ENCODE data around the gene PPP1R1B. TPM values are rescaled to one million over a fixed set of nuclear protein-coding genes. Genes with fewer than 3 reads are reported as not detected.

Gene PPP1R1B
- total RNA-seq, 1 experiment from 2014 or later: 8.2 TPM

DNA sequence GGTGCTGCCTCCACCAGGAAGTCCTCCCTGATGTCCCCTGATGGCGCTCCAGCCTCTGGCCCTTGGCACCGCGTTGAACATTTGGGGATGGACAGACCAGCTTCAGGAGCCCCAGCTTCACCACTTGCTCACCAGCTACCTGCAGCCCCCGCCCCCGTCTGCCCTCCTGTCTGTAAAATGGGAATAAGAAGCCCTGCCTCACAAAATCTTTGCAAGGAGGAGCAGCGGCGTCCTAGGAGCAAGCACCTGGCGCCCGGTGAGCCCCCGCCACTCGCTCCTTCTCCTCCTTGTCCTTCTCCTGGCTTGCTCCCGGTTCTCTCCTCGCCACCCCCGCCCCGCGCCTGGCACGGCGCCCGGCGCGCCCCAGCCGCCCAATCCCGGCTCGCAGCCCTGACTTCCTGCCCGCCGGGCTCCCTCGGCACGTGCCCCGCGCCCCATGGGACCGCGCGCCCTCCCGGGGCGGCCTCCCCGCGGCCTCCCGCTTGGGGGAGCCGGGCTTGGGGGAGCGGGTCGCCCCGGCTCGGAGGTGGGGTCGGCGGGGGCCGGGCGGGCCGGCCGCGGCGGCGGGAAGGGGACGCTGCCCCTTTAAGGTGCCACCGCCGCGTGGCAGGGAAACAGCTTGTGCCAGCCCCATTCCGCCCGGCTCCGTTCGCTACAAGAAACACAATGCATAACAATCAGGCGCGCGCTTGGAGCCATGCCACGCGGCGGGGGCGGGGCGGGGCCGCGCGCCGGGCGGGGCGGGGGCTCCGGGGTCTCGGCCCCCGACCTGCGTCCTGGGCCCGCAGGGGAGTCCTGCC, 9.1 kb upstream of the PPP1R1B start:
- H3K4me3 ChIP-seq (ENCODE audit: low read depth, low read length, poor library complexity, severe bottlenecking): peak overlapping the region; percentile 45
- peak; percentile 60 for DNase-seq (ENCODE audit: low spot score)
- BruUV-seq (replicated peaks): no TSS peak
- no peaks in the 10 kb centered on the region for H3K4me1 ChIP-seq (ENCODE audit: insufficient read depth, low read length, poor library complexity, severe bottlenecking)
- no peaks in the 10 kb centered on the region for H3K9me3 ChIP-seq (ENCODE audit: low read depth, low read length, poor library complexity, severe bottlenecking)
- POLR2A ChIA-PET (ENCODE audit: low non-redundant PET): interaction anchor here (0.6 kb wide), 1 partner anchor 10 kb away, joined by 3 read pairs; no protein-coding TSS in a partner anchor
- TF ChIP-seq CTCF (conservative IDR thresholded peaks at IDR 0.05; ENCODE audit: low read depth, low read length) (no peak), EZH2 (IDR thresholded peaks at IDR 0.05; ENCODE audit: borderline replicate concordance, low read depth, low read length, poor library complexity, severe bottlenecking) (no peak)
- H3K27ac ChIP-seq (ENCODE audit: low read depth, low read length, poor library complexity, severe bottlenecking): no peak overlapping the region
- no peaks in the 10 kb centered on the region for H3K27me3 ChIP-seq (replicated peaks; ENCODE audit: insufficient read depth, low read depth, low read length, poor library complexity)
- CTCF ChIA-PET: no interaction called here
- intact Hi-C loops (cut with micrococcal nuclease; ENCODE audit: unreplicated experiment): no loop called here
- H3K36me3 ChIP-seq (ENCODE audit: insufficient read depth, low read length, poor library complexity, severe bottlenecking): no peaks in the 10 kb centered on the region

DNA sequence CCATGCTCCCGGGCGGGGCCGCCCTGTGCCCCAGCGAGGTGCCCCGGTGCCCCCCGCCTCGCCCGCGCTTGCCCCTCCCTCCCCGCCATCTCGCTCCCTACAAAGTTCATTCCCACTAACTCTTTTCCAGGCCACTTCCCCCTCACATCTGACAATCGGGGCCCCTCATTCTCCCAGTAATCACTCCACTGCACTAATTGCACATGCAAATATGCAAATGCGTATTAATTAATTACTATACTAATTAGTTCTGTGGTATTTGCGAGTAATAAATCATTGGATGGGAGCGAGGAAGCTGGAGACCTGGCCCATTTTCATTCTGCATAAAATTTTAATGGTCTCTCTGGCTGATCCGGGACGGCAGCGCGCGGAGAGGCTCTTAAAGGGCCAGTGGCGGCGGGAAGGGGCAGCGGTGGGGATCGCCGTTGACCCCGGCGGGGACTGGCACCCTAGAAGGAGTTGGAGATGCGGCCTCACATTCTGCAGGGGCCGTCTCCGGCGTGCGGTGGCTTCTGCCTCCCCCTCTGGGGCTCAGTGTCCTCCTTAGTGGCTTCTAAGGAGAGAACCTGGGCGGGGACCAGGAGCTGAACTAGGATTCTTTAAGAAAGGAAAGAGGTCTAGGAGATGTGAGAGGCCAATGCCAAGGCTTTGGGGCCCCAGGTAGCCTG, 8.4 kb upstream of the PPP1R1B start:
- BruUV-seq (replicated peaks): no TSS peak
- Histone ChIP-seq H3K4me3 (ENCODE audit: low read depth, low read length, poor library complexity, severe bottlenecking) (peak overlapping the region; percentile 45), H3K9me3 (ENCODE audit: low read depth, low read length, poor library complexity, severe bottlenecking) (no peaks in the 10 kb centered on the region), H3K27me3 (replicated peaks; ENCODE audit: insufficient read depth, low read depth, low read length, poor library complexity) (no peaks in the 10 kb centered on the region), H3K27ac (ENCODE audit: low read depth, low read length, poor library complexity, severe bottlenecking) (no peak overlapping the region), H3K4me1 (ENCODE audit: insufficient read depth, low read length, poor library complexity, severe bottlenecking) (no peaks in the 10 kb centered on the region), H3K36me3 (ENCODE audit: insufficient read depth, low read length, poor library complexity, severe bottlenecking) (no peaks in the 10 kb centered on the region)
- intact Hi-C loops (cut with micrococcal nuclease; ENCODE audit: unreplicated experiment): no loop called here
- no peak for DNase-seq (ENCODE audit: low spot score)
- TF ChIP-seq CTCF (conservative IDR thresholded peaks at IDR 0.05; ENCODE audit: low read depth, low read length) (no peak), EZH2 (IDR thresholded peaks at IDR 0.05; ENCODE audit: borderline replicate concordance, low read depth, low read length, poor library complexity, severe bottlenecking) (no peak)
- CTCF ChIA-PET: interaction anchor here (1.2 kb wide), 1 partner anchor 82 kb away, joined by 3 read pairs; the partner anchor contains the start of gene ERBB2
- POLR2A ChIA-PET (ENCODE audit: low non-redundant PET): no interaction called here

GRCh38 chr17:39618956-39619785, 7.6 kb upstream of the PPP1R1B start:
- no peaks in the 10 kb centered on the region for H3K9me3 ChIP-seq (ENCODE audit: low read depth, low read length, poor library complexity, severe bottlenecking)
- no peaks in the 10 kb centered on the region for H3K4me1 ChIP-seq (ENCODE audit: insufficient read depth, low read length, poor library complexity, severe bottlenecking)
- intact Hi-C loops (cut with micrococcal nuclease; ENCODE audit: unreplicated experiment): no loop called here
- H3K27me3 ChIP-seq (replicated peaks; ENCODE audit: insufficient read depth, low read depth, low read length, poor library complexity): no peaks in the 10 kb centered on the region
- no peak overlapping the region for H3K27ac ChIP-seq (ENCODE audit: low read depth, low read length, poor library complexity, severe bottlenecking)
- no TSS peak for BruUV-seq (replicated peaks)
- H3K4me3 ChIP-seq (ENCODE audit: low read depth, low read length, poor library complexity, severe bottlenecking): no peak overlapping the region
- ChIA-PET POLR2A (ENCODE audit: low non-redundant PET) (no interaction called here), CTCF (interaction anchor here (1.2 kb wide), 1 partner anchor 81 kb away, joined by 3 read pairs; the partner anchor contains the start of gene ERBB2)
- TF ChIP-seq EZH2 (IDR thresholded peaks at IDR 0.05; ENCODE audit: borderline replicate concordance, low read depth, low read length, poor library complexity, severe bottlenecking) (no peak), CTCF (conservative IDR thresholded peaks at IDR 0.05; ENCODE audit: low read depth, low read length) (no peak)
- no peak for DNase-seq (ENCODE audit: low spot score)
- H3K36me3 ChIP-seq (ENCODE audit: insufficient read depth, low read length, poor library complexity, severe bottlenecking): no peaks in the 10 kb centered on the region
